Smooth muscle cell (in vitro differentiated cells): Measurements from ENCODE around the gene CLTRN. TPM values are rescaled to one million over a fixed set of nuclear protein-coding genes. Genes with fewer than 3 reads are reported as not detected.

Experiments used
- DNase-seq: peaks from one replicate; lab custom pipeline; 2025; ENCODE audit not compliant: unreplicated experiment; lab: John Stamatoyannopoulos, UW
- H2AFZ ChIP-seq: fragments of 200-600 bp; sonication (generic); 2 replicates; pipeline ENCODE4 v1.6.0; 2016; ENCODE audit warnings: antibody characterized with exemption, low read depth, mild to moderate bottlenecking
- H3F3A ChIP-seq: fragments of 200-600 bp; sonication (generic); 2 replicates; pipeline ENCODE4 v1.6.0; 2017; ENCODE audit warnings: antibody characterized with exemption, low read depth
- H3K27ac ChIP-seq: fragments of 200-600 bp; sonication (generic); 2 replicates; pipeline ENCODE4 v1.5.1; 2016; ENCODE audit warnings: low read depth, mild to moderate bottlenecking
- H3K27me3 ChIP-seq: fragments of 200-600 bp; sonication (generic); 2 replicates; pipeline ENCODE4 v1.6.1; 2016; ENCODE audit warnings: low read depth, mild to moderate bottlenecking
- H3K36me3 ChIP-seq: fragments of 200-600 bp; sonication (generic); 2 replicates; pipeline ENCODE4 v1.5.1; 2016; ENCODE audit warnings: low read depth
- H3K4me1 ChIP-seq: fragments of 200-600 bp; sonication (generic); 2 replicates; pipeline ENCODE4 v1.5.1; 2016; ENCODE audit warnings: low read depth
- H3K4me2 ChIP-seq: fragments of 200-600 bp; sonication (generic); 2 replicates; pipeline ENCODE4 v1.6.0; 2016; ENCODE audit warnings: mild to moderate bottlenecking
- H3K4me3 ChIP-seq: fragments of 200-600 bp; sonication (generic); 2 replicates; pipeline ENCODE4 v1.5.1; 2016; ENCODE audit warnings: mild to moderate bottlenecking
- H3K79me2 ChIP-seq: fragments of 200-600 bp; sonication (generic); 2 replicates; pipeline ENCODE4 v1.6.0; 2016; ENCODE audit warnings: low read depth, mild to moderate bottlenecking
- H3K9ac ChIP-seq: fragments of 200-600 bp; sonication (generic); 2 replicates; pipeline ENCODE4 v1.6.0; 2016; ENCODE audit warnings: low read depth
- H3K9me3 ChIP-seq: fragments of 200-600 bp; sonication (generic); replicated peaks from 2 replicates; pipeline ENCODE4 v1.5.1; 2016; ENCODE audit warnings: low read depth
- H4K20me1 ChIP-seq: fragments of 200-600 bp; sonication (generic); 2 replicates; pipeline ENCODE4 v1.6.0; 2016; ENCODE audit warnings: low read depth
- WGBS: methylation state at CpG from one replicate; pipeline ENCODE4 v1.1.7; 2016; ENCODE audit warnings: low lambda C conversion rate; 5-methylcytosine and 5-hydroxymethylcytosine counted together
- polyA plus RNA-seq: library from polyadenylated mRNA; unstranded; fragments of >200 nt; fragmentation: Nextera tagmentation; extraction: Ambion mirVana; gene quantifications from 2 replicates; pipeline ENCODE4 v1.2.1, GENCODE V29; 2016
- total RNA-seq: library from RNA; depleted of rRNA; stranded (reverse); fragments of >200 nt; gene quantifications from 2 replicates; pipeline ENCODE4 v1.2.3, GENCODE V29; 2014
- TF ChIP-seq, protein P1 (sequence below): fragments of 200-600 bp; sonication (generic); IDR thresholded peaks from 2 replicates; pipeline ENCODE4 v1.5.1; 2017; ENCODE audit warnings: borderline replicate concordance, mild to moderate bottlenecking, antibody characterized with exemption; ENCODE audit not compliant: insufficient read depth, poor library complexity, severe bottlenecking

The CLTRN gene
- total and polyA plus RNA-seq, 2 experiments from 2014 or later, result 2.4 to 3.1 TPM

DNA sequence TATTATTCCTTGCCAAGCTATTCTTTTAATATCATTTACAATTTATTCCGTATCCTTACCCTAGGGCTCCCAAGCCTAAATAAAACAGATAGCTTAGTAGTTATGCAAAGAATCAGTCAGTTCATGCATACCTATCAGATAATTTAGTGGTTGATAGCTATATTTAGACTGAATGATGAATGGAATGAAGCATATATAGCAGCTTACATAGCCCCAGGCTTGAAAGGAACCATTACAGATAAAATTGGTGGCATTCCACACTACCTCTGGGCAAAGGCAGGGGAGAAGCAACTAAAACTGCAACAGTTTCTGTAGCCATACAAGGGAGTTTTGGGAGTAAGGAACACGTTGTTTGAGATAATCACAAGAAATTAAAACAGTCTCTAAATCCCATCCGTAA is 66.6 kb downstream of the CLTRN start:
- no peaks in the 10 kb centered on the region for H4K20me1 ChIP-seq
- H3K27ac ChIP-seq, result no peak overlapping the region
- H3K4me2 ChIP-seq, result peak overlapping the region; percentile 19
- no peaks in the 10 kb centered on the region for H3K27me3 ChIP-seq
- H2AFZ ChIP-seq, result no peak overlapping the region
- no peaks in the 10 kb centered on the region for H3K79me2 ChIP-seq
- no peak overlapping the region for H3K4me3 ChIP-seq
- H3K9me3 ChIP-seq, result no peaks in the 10 kb centered on the region
- H3K36me3 ChIP-seq, result no peaks in the 10 kb centered on the region
- no peaks in the 10 kb centered on the region for H3K4me1 ChIP-seq
- no peak overlapping the region for H3K9ac ChIP-seq
- 50% methylated on average over 3 of the region's 3 CpGs for WGBS
- no peak for DNase-seq
- H3F3A ChIP-seq, result no peaks in the 10 kb centered on the region
- TF ChIP-seq, protein P1, sequence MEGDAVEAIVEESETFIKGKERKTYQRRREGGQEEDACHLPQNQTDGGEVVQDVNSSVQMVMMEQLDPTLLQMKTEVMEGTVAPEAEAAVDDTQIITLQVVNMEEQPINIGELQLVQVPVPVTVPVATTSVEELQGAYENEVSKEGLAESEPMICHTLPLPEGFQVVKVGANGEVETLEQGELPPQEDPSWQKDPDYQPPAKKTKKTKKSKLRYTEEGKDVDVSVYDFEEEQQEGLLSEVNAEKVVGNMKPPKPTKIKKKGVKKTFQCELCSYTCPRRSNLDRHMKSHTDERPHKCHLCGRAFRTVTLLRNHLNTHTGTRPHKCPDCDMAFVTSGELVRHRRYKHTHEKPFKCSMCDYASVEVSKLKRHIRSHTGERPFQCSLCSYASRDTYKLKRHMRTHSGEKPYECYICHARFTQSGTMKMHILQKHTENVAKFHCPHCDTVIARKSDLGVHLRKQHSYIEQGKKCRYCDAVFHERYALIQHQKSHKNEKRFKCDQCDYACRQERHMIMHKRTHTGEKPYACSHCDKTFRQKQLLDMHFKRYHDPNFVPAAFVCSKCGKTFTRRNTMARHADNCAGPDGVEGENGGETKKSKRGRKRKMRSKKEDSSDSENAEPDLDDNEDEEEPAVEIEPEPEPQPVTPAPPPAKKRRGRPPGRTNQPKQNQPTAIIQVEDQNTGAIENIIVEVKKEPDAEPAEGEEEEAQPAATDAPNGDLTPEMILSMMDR, result no peak

DNA sequence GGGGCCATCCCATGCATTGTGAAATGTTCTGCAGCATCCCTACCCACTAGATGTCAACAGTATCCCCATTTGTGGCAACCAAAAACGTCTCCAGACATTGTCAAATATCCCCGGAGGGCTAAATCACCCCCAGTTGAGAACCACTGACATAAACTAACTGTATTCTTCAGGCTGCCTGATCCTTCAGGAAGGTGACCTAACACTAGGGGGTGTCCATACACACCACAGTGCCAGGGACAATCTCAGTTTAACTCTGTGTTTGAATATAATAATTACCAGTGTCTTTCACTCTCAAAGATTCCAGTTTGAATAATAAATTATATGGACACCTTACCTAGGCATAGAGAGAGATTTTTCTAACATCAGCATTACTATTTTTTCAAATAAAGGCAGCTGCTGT is 70.2 kb downstream of the CLTRN start:
- H3K27ac ChIP-seq, result no peak overlapping the region
- no peak overlapping the region for H3K9ac ChIP-seq
- H3K79me2 ChIP-seq, result no peaks in the 10 kb centered on the region
- H4K20me1 ChIP-seq, result no peaks in the 10 kb centered on the region
- H3K4me1 ChIP-seq, result no peaks in the 10 kb centered on the region
- H3K4me2 ChIP-seq, result no peak overlapping the region
- H3K36me3 ChIP-seq, result no peaks in the 10 kb centered on the region
- no peaks in the 10 kb centered on the region for H3K27me3 ChIP-seq
- no peak overlapping the region for H3K4me3 ChIP-seq
- TF ChIP-seq, protein P1, result peak; percentile 4
- H2AFZ ChIP-seq, result peak overlapping the region; percentile 0
- WGBS, result 60% methylated on average over 2 of the region's 2 CpGs
- DNase-seq, result no peak
- no peaks in the 10 kb centered on the region for H3F3A ChIP-seq
- no peaks in the 10 kb centered on the region for H3K9me3 ChIP-seq

DNA sequence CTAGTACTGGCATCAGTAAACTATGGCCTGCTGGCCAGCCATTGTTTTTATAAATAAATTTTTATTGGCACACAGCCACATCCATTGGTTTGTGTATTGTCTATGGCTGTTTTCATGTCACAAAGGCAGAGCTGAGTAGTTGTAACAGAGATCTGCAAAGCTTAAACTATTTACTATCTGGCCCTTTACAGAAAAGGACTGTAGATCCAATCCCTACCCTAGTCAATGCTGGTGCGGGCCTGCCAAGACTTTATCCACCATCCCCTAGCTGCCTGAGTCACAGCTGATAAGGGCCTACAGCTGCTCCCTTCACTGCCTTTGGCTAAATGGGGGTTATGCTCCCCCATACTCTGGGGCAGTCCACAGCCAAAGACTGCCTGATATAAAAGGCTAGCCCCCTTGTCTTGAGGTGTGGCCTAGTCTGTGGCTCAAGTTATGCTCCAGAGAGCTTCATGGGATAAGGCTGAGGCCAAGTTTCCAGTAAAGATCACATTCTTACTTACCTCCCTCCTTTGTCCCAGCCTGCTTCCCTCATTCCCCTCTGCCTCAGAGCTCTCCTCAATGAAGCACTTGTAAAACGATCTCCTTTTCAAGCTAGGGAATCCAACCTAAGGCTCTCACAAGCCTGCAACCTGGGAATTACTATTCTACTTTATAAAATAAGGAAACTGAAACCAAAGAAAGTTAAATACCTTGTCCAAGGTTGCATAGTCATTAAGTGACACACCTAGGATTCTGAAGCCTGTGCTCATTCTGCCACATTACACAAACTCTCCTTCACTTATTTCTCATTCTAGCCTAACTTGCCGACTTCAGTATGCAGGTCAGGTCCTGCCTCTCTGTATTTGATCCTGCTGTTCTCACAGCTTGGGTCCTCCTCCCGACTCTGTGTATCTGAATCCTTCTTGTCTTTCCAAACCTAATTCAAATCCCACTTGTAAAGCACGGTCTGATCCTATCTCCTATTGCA is 84.5 kb downstream of the CLTRN start:
- no peak overlapping the region for H3K4me3 ChIP-seq
- H3K9ac ChIP-seq, result no peak overlapping the region
- no peaks in the 10 kb centered on the region for H4K20me1 ChIP-seq
- H3K9me3 ChIP-seq, result no peaks in the 10 kb centered on the region
- peaks cover 34% of the 10 kb centered on the region for H3K4me1 ChIP-seq
- TF ChIP-seq, protein P1, result no peak
- H3K27me3 ChIP-seq, result no peaks in the 10 kb centered on the region
- DNase-seq, result peak; percentile 13
- WGBS, result 46% methylated on average over 5 of the region's 5 CpGs
- peak overlapping the region; percentile 40 for H3K4me2 ChIP-seq
- peak overlapping the region; percentile 41 for H2AFZ ChIP-seq
- peak overlapping the region; percentile 69 for H3K27ac ChIP-seq
- H3K79me2 ChIP-seq, result no peaks in the 10 kb centered on the region
- H3K36me3 ChIP-seq, result no peaks in the 10 kb centered on the region
- H3F3A ChIP-seq, result peaks cover 26% of the 10 kb centered on the region

Other genes starting within 250 kb of the CLTRN start
- gene PIR, start 171.5 kb downstream of the CLTRN start, total RNA-seq, result 5.4 and 9.3 TPM in 2 replicates
- 14.3 and 16.5 TPM in 2 replicates for gene PIR, start 171.5 kb downstream of the CLTRN start, polyA plus RNA-seq
- gene BMX, start 164.0 kb downstream of the CLTRN start, total RNA-seq, result not detected in 2 replicates
- gene BMX, start 164.0 kb downstream of the CLTRN start, polyA plus RNA-seq, result not detected in 2 replicates
- 1.6 and 5.1 TPM in 2 replicates for gene ACE2, start 63.8 kb downstream of the CLTRN start, total RNA-seq
- 1.0 and 1.6 TPM in 2 replicates for gene ACE2, start 63.8 kb downstream of the CLTRN start, polyA plus RNA-seq
- 10.1 and 15.9 TPM in 2 replicates for gene CA5B, start 73.5 kb upstream of the CLTRN start, total RNA-seq
- gene CA5B, start 73.5 kb upstream of the CLTRN start, polyA plus RNA-seq, result 9.0 and 10.3 TPM in 2 replicates
- gene ZRSR2, start 125.7 kb upstream of the CLTRN start, total RNA-seq, result 7.1 and 20.6 TPM in 2 replicates
- gene ZRSR2, start 125.7 kb upstream of the CLTRN start, polyA plus RNA-seq, result 23.9 and 32.4 TPM in 2 replicates
- gene AP1S2, start 190.0 kb upstream of the CLTRN start, total RNA-seq, result 162 and 233 TPM in 2 replicates
- gene AP1S2, start 190.0 kb upstream of the CLTRN start, polyA plus RNA-seq, result 86.7 and 120 TPM in 2 replicates